HG02852 (cell line): Measurements from ENCODE around the gene CREB5.
A peak's percentile ranks its signal among the peaks of the same experiment; 100 is the strongest.
"Not testable (repeated sequence)": the region's sequence is repeated elsewhere in the genome, so short reads cannot be mapped to it uniquely, and the experiment has no call there.

Experiments
- ATAC-seq: cut with Tn5 transposase; IDR thresholded peaks from one replicate; pipeline ENCODE4 v1.9.1; 2021; ENCODE audit warnings: mild to moderate bottlenecking, moderate library complexity; ENCODE audit not compliant: unreplicated experiment

Gene CREB5

DNA sequence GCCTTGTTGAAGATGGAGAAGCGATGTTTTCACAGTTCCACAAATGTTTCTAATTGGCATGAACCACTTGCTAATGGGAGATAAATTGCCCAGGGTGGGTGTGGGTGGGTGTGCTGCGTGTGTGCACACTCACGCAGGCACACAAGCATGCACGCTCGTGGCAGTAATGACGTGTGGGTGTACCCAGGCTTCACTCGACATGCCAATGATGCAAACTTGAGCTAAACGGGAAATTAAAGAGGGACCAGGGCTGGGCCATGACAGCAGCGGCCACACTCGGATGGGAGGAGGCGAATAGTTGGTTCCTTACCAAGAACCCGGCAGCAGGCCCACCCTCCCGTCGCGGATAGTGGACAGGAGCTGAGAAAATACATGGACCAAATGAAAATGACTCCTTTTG, 386.0 kb downstream of the CREB5 start:
- no peak for ATAC-seq

DNA sequence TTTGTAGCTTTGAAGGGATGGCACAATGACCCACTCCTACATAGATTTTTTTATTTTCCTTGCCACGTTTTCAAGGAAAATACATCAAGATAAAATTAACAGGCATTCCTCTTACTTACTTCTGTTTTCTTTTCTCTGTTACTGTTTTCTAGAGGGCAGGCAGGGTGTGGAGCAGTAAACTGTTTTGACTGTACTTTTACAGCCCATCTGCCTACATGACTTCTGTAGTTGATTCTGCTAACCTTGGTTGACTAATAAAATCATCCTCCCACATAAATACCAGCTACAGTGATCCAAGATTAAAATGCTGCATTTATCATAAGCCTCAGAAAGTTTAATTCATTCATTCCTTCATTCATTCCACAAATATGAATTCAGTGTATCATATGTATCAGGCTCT, 387.3 kb downstream of the CREB5 start:
- ATAC-seq, result no peak

DNA sequence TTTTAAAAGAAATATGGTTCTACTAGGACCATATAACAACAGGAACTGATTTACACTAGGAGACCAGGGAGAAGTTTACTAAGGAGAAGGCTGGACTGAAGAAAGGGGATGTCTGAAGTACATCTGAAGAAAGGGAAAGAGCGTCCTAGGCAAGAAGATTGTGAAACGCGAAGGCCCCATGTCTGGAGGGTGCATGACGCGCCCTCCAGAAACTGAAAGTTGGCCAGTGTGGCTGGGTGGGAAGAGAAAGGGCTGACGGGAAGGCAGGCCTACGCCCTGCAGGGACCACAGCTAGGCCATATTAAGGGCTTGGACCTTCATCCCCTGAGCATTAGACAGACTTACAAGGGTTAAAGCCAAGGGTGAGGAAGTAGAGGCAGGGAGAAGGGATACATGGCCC, 387.8 kb downstream of the CREB5 start:
- ATAC-seq, result no peak

DNA sequence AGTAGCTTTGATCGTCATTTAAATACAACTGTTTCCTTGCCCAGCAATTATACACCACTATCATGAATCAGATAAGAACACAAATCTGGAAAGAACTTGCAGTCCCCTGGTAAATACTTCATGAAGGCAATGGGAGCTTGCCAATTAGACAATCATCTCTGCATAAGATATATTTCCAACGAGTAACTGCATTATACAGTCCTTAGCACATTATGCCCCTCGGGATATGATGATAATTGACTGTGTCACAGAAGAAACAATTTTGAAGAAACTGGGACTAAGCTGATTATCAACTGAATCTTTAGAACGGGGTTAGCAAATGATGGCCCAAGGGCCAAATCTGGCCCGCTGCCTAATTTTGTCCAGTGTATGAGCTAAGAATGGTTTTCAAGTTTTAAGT, 390.1 kb downstream of the CREB5 start:
- no peak for ATAC-seq

DNA sequence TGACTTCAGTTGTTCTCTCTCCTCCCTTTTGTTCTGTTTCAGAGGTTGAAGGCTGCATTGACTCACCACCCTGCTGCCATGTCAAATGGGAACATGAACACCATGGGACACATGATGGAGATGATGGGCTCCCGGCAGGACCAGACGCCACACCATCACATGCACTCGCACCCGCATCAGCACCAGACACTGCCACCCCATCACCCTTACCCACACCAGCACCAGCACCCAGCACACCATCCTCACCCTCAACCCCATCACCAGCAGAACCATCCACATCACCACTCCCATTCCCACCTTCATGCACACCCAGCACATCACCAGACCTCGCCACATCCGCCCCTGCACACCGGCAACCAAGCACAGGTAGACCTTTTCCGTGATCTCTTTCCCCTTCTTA, 391.8 kb downstream of the CREB5 start:
- ATAC-seq, result no peak

DNA sequence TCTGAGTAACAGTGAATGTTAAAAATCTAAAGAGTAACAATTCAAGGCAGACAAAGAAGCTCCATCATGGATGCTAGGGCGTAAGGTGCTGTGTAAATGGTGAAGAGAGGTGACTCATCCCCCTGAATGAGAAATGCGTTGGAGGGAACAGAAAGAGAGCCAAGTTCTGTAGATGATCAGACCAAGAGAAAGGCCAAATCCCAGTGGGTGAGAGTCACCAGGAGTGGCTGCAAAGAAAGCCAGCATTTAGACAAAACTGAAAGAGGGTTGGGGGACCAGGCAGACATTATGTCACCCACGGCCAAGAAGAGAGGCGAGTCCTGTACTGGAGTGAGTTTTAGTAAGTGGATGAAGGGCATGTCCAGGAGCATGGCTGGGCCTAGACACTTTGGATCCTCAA, 392.7 kb downstream of the CREB5 start:
- no peak for ATAC-seq

DNA sequence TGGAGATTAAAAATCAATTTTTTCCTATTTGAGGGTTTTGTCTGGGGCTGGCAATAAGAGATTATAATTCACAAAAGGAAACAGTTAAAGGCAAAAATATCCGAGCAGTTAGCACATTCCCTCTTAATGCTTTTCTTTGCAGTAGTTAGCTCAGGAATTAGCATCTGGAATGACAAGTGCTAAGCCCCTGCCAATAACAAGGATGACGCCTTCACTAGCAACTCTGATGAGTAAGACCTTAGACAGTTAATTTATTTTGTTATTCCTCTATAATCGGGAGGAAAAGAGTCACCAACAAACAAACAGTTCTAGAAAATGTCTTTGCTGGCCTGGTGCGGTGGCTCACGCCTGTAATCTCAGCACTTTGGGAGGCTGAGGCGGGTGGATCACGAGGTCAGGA, 394.5 kb downstream of the CREB5 start:
- ATAC-seq, result no peak

DNA sequence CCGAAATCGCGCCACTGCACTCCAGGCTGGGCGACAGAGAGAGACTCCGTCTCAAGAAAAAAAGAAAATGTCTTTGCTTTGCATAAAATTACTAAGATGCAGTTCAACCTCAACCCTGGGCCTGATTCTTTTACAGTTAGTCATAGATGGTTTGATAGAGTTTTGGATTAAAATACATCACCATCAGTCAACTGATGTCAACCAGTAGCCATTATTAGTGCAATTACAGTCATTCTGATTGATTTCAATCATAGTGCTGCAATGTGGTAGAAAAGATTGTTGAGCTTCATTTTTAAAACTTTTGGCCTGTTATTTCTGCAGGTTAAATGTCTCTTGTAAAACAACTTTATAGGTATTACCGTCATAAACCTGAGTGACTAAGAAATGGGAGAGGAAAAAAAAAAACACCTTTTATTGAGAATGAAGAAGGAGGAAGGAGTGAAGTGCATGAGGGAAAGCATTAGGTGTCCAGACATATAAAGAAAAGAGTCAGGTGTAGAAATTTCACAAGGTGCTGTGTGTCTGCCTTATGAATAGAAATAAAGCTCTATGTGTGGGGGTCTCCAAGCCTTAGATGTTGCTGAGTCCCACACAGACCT, 395.2 kb downstream of the CREB5 start:
- no peak for ATAC-seq

DNA sequence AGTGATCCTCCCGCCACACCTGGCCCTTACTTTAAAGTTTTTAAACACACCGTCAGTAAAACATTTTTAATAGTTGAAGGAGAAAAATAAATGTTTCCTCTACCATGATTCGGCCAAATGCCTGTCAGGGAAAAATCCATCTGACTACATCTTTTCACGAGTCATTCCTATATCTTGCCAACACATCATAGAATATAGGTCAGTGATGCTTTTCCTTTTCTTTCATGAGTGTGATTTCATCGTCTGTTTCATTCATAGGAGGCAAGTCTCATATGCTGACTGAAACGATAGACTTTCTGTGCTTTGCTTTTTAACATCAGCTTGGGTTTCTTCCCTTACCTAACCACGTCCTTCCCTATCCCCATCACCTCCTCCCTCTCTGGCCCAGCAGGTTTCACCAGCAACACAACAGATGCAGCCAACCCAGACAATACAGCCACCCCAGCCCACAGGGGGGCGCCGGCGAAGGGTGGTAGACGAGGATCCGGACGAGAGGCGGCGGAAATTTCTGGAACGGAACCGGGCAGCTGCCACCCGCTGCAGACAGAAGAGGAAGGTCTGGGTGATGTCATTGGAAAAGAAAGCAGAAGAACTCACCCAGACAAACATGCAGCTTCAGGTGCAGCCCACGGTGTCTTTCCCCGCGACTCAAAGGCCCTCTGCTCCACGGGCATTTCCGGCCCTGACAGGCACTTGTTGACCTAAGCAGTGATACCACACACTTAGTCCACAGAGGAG, 396.6 kb downstream of the CREB5 start:
- ATAC-seq, result no peak

DNA sequence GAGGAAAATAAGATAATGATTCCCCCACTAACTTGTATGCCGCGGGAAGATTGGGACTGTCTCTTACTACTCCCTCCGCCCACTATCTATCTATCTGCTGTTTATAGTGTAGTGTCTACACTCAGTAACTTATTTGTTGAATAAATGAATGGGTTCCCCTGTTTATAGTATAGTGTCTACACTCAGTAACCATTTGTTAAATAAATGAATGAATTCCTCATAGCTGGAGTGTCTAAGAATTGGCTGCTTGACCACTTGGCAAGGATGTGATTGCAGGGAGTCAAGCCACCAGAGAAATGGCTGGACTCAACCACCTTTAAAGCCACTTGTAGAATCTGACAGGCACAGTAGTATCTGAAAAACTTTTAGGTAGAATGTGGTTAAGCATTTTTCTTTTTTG, 398.7 kb downstream of the CREB5 start:
- ATAC-seq, result no peak

DNA sequence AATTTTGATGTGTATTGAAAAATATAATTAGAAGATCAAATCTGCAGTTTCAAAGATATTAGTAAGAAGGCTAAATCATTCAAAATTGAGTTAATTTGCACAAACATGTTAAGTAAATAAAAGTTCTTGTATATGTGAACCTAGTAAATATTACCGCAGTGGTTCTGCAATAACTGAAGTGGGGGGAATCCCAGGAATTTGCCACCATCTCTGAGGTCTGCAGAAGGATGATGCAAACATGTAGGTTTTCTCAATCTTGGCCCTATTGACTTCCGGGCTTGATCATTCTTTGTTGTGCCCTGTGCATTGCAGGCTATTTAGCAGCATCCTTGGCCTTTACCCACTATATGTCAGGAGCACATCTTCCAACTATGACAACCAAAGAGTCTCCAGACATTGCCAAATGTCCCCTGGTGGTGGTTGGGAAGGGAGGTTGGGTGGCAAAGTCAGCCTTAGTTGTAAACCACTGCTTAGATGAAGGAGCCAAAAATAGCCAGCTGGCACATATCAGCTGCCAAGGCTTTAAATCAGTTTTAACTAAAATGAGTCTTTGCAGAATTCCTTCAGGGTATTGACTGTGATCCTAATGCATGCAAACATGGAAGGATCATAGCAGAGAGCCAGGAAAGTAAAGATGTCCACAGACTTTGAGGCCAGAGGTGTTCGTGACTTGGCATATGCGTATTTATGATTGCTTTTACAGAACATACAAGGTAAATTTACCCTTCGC, 399.5 kb downstream of the CREB5 start:
- no peak for ATAC-seq

DNA sequence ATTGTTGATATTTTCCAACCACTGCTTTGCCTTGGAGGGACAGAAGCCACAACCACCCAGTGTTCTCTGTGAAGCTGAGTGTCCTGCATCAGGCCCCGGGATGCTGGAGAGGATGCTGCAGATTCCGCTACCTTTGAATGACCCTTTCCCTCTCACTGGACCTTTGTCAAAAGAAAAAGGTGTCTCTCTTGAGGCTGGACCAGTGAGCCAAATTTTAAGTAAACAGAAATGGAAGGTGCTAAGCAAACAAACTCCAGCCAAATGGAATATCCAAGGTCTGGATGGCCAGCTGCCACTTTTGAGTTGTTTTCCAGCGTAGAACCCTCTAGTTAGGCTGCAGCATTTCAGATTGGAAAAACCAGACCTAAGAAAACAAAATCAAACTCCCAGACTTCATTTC, 400.3 kb downstream of the CREB5 start:
- no peak for ATAC-seq

DNA sequence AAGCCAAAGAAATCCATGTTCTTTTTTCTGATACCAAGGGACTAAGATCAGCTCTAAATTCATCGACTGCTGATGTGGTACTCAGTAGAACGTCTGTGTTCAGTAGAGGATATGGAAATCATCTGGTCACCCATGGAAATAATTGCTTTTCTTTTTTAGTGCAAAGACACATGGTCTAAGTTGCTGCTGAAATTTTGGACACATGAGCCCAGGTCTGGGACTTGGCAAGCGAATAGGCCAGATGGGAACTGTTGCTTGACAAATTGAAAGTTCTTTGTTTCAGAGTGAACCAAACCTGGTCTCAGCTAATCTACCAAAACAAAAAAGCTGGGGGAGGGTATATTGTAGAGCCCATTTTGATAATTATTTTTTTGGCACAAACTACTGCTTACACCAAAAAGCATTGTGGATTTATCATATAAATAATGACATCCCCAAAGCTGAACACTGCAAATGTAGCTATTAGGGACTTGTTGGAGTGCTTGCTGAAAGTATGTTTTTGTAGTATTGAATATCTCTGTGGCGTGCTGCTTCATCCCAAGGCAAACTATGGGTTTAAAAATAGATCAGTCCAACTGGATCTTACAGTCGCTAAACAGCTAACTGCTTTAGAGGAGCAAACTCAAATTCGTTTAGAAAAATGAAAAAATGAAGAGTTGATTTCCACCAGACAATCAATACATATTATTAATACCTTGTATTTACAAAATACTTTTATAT, 401.1 kb downstream of the CREB5 start:
- ATAC-seq, result no peak

DNA sequence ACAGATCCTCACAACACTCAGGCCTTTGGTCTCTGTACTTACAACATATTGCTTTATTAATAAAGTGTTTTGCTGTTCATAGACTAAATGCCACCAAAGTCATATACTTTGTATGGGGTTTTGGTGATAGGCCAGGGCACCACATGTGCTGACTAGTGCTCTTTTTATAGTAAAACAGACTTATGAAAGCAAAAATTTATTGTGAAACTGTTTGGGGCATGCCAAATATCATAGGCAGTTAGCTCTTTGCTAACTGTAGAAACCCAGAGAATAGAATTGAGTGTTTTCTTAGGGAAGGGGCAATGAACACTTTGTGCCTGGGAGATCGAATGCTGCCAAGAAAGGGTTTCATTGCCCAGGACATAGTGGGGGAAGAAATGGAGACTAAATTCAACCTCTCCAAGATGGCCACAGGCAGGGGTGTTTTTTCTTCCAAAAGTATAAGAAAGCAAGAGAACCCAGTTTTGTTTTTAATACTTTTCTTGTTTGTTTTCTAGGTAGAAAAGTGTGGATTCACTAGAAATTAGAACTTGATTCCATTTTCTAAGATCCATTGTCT, 403.1 kb downstream of the CREB5 start:
- ATAC-seq, result peak; percentile 47

DNA sequence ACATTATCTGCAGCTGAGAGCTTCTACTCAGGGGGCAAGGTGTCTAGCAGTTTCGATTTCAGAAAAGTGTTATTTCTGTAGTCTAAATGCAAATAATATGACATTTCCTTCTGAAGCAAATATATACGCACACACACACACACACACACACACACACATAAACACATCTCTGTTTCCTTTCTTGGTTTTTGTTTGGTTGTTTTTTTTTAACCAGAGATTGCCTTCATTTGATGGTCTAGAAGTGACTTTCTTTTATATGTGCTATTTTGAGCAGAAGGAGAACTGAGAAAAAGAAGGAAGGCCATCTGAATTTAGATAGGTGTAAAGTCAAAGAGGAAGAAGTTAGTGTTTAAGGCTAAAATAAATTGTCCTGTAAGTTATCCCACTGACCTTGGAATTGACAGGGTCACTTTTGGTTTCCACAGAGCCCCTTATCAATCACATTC, 403.6 kb downstream of the CREB5 start:
- ATAC-seq, result peak; percentile 73

DNA sequence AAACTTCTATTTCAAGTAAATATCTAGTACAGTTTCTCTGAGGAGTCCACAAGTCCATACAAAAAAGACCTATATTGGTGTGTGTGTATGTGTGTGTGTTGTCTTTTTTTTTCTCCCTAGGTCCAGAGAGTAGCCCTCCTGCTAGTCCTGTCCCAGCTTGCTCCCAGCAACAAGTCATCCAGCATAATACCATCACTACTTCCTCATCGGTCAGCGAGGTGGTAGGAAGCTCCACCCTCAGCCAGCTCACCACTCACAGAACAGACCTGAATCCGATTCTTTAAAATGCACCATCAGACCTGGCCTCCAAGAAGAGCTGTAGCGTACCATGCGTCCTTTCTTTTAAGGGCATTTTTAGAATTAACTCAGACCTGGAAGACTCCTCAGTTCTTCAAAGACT, 406.7 kb downstream of the CREB5 start:
- ATAC-seq, result no peak

DNA sequence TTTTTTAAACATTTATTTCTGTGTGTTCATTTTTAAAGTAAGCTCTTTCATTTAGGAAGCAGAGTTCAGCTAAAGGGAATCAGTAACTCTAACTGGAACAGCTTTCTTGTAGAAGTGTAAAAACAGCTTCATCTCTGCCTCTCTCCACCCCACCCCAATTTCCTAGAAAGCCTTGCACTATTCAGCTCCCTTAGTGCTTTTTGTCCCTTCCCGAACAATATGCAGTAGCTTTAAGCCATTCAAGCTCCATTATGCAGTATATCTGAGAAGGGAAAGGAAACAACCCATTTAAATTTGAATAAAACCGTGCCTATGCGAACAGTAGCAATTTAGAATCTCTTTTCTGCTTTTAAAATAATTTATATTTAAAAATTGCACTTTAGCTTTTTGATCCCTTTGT, 411.3 kb downstream of the CREB5 start:
- no peak for ATAC-seq

DNA sequence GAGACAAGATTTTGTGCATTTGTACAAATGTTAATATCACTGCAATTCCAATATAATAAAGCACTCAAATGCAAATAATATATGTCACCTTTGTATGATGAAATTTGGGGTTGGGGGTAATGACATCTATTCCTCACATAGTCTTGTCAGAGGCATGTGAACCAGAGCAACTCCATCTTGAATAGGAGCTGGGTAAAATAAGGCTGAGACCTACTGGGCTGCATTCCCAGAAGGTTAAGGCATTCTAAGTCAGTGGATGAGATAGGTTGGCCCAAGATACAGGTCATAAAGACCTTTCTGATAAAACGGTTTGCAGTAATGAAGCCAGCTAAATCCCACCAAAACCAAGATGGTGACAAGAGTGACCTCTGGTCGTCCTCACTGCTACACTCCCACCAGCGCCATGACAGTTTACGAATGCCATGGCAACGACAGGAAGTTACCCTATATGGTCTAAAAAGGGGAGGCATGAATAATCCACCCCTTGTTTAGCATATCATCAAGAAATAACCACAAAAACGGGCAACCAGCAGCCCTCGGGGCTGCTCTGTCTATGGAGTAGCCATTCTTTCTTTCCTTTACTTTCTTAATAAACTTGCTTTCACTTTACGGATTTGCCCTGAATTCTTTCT, 413.6 kb downstream of the CREB5 start:
- ATAC-seq, result not testable (repeated sequence)

DNA sequence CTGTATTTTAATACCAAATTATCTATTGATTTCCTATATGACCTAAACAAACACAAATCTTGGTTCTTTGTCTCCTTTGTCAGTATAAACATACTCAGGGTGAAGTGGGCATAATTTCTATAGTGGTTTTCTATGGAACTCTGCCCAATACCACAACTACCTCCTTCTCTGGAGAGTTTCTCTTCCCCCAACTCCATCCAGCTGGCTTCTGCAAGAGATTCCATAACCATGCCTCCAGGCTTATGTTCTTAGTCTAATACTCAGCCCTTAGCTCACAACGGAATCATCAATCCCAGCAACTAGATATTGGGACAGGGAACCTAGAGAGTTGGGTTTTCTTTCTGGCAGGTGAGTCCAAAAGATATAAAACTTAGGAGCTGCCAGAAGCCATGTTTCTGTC, 418.5 kb downstream of the CREB5 start:
- no peak for ATAC-seq

DNA sequence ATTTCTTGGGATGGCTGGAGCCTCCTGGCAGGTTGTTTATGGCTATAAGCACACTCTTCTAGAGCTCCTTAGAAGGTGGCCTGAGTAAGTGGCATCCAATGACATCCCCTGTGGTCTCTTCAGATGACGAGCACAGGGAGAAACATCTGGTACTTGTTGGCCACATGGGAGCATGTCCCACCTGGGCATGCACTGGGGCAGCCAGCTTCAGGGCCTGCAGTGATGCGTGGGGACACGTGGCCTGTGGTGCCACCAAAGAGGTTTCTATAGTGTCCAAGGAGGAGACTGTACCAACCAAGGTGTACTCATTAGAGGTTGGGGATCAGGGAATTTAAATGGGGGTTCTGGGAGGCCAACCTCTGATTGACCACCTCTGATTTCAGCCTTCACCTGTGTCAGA, 420.4 kb downstream of the CREB5 start:
- no peak for ATAC-seq

DNA sequence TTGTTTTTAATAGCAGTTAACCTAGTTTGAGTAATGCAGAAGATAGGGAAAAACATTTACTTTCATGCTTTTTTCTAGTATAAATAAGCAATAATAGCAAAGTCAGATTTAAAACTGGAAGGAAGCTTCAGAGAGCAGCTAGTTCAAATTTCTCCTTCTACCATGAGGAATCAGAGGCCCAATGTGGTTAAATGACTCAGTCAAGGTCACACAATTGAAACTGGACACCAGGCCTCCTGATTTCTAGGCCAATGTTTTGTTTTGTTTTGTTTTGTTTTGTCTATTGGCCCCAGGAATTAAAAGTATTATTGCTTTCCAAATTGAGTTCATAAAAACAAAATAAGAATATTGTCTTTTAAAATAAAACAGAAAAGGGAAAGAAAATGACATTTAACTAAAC, 423.5 kb downstream of the CREB5 start:
- no peak for ATAC-seq
